ENCODE measurements around the gene KIAA1328. TPM values are rescaled to one million over a fixed set of nuclear protein-coding genes. Genes with fewer than 3 reads are reported as not detected.
"Not testable (repeated sequence)": the region's sequence is repeated elsewhere in the genome, so short reads cannot be mapped to it uniquely, and the experiment has no call there.

KIAA1328 gene
- total and polyA plus RNA-seq, 4 donors = 2.8 to 48.1 (median 7.0) TPM

DNA sequence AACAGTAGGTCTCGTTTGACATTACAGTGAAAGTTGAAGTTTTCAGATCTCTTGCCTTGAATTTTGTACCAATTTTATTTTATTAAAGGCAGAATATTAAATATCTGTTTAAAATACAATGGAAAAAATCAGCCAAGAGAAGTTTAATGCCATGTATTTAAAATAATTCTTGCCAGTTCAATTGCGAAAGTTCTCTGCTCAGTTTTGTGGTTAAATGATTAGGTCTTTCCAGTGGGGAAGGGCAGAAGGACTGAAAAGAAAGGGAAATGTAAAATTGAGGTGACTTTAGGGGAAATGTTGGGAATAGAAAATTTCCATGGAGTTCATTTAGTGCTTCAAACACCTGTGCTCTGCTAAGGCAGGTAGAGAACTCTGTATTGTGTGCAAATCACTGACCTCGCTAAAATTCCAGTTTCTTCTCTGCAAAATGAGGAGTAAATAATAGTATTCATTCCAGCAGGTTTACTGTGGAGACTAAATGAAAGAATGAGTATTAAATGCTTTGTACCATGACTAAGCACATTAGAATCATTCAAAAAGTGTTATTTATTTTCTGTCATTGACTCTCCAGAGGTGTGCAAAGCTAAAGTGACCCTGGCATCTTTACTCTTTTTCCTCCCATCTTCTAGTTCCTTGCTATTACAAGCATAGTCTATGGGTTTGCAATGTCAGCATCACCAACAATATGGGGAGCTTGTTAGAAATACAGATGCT lies 74.4 kb downstream of the KIAA1328 start:
- Histone ChIP-seq H3K9me3 (ENCODE audit: control insufficient read depth in 4 of 4, insufficient read depth in 3 of 4, low read length in 3 of 4) (peaks cover 0 to 2% (median under 1%) of the 10 kb centered on the region in 4 donors), H3K9ac (ENCODE audit: insufficient read depth in 1 of 2, low read length in 2 of 2) (no peak overlapping the region), H3K36me3 (ENCODE audit: control insufficient read depth in 4 of 4, insufficient read depth in 4 of 4, low read length in 4 of 4) (peaks cover 0 to 7% (median 0%) of the 10 kb centered on the region in 4 donors), H3K27ac (ENCODE audit: low read depth in 1 of 2, low read length in 1 of 2) (no peak overlapping the region), H3K27me3 (ENCODE audit: control insufficient read depth in 3 of 3, insufficient read depth in 3 of 3, low read length in 2 of 3) (no peaks in the 10 kb centered on the region), H3K4me1 (ENCODE audit: control insufficient read depth in 5 of 5, insufficient read depth in 5 of 5, low read length in 5 of 5) (peaks cover 0 to 2% (median 0%) of the 10 kb centered on the region in 5 donors), H3K4me3 (no peak overlapping the region)
- ATAC-seq (ENCODE audit: insufficient read depth, low FRiP score) (no peak), DNase-seq (no peak)
- TF ChIP-seq, protein P1, sequence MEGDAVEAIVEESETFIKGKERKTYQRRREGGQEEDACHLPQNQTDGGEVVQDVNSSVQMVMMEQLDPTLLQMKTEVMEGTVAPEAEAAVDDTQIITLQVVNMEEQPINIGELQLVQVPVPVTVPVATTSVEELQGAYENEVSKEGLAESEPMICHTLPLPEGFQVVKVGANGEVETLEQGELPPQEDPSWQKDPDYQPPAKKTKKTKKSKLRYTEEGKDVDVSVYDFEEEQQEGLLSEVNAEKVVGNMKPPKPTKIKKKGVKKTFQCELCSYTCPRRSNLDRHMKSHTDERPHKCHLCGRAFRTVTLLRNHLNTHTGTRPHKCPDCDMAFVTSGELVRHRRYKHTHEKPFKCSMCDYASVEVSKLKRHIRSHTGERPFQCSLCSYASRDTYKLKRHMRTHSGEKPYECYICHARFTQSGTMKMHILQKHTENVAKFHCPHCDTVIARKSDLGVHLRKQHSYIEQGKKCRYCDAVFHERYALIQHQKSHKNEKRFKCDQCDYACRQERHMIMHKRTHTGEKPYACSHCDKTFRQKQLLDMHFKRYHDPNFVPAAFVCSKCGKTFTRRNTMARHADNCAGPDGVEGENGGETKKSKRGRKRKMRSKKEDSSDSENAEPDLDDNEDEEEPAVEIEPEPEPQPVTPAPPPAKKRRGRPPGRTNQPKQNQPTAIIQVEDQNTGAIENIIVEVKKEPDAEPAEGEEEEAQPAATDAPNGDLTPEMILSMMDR (IDR thresholded peaks at IDR 0.05; ENCODE audit: control extremely low read depth, extremely low read depth) = no peak
- WGBS, 2 donors = 72 to 95% methylated on average over 3 of the region's 3 CpGs

DNA sequence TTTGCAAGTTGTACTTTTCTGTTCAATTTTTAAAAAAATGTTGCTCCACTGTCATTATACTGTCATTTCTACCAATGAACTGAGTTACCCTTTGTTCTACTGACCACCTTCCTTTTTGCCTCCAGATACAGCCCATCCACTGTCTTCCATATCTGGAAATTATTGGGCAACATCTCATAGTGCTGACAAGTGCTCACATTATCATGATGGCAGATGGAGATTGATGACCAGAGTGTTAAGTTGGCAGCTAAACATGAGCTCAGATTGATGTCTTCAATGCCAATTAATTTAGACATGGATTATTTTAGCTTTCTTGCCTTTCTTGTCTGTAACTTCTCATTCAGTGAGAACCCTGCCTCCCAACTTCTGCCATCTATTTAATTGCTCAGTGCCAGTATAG lies 76.6 kb downstream of the KIAA1328 start:
- peaks cover 0 to 2% (median 0%) of the 10 kb centered on the region in 5 donors for H3K4me1 ChIP-seq (ENCODE audit: control insufficient read depth in 5 of 5, insufficient read depth in 5 of 5, low read length in 5 of 5)
- H3K27ac ChIP-seq (ENCODE audit: low read depth in 1 of 2, low read length in 1 of 2) = no peak overlapping the region
- no peak for DNase-seq
- H3K27me3 ChIP-seq (ENCODE audit: control insufficient read depth in 3 of 3, insufficient read depth in 3 of 3, low read length in 2 of 3) = no peaks in the 10 kb centered on the region
- H3K36me3 ChIP-seq (ENCODE audit: control insufficient read depth in 4 of 4, insufficient read depth in 4 of 4, low read length in 4 of 4) = peaks cover 0 to 7% (median 0%) of the 10 kb centered on the region in 4 donors
- H3K9ac ChIP-seq (ENCODE audit: insufficient read depth in 1 of 2, low read length in 2 of 2) = no peak overlapping the region
- H3K4me3 ChIP-seq = no peak overlapping the region
- TF ChIP-seq, protein P1 (IDR thresholded peaks at IDR 0.05; ENCODE audit: control extremely low read depth, extremely low read depth) = no peak
- H3K9me3 ChIP-seq (ENCODE audit: control insufficient read depth in 4 of 4, insufficient read depth in 3 of 4, low read length in 3 of 4) = no peaks in the 10 kb centered on the region
- no peak for ATAC-seq (ENCODE audit: insufficient read depth, low FRiP score)

DNA sequence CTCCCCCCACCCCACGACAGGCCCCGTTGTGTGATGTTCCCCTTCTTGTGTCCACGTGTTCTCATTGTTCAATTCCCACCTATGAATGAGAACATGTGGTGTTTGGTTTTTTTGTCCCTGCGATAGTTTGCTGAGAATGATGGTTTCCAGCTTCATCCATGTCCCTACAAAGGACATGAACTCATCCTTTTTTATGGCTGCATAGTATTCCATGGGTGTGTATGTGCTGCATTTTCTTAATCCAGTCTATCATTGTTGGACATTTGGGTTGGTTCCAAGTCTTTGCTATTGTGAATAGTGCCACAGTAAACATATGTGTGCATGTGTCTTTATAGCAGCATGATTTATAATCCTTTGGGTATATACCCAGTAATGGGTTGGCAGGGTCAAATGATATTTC lies 80.4 kb downstream of the KIAA1328 start:
- WGBS, 2 donors = 96 to 99% methylated on average over 4 of the region's 4 CpGs
- not testable (repeated sequence) for H3K27ac ChIP-seq (ENCODE audit: low read depth in 1 of 2, low read length in 1 of 2); DNase-seq; H3K4me1 ChIP-seq (ENCODE audit: control insufficient read depth in 5 of 5, insufficient read depth in 5 of 5, low read length in 5 of 5); H3K36me3 ChIP-seq (ENCODE audit: control insufficient read depth in 4 of 4, insufficient read depth in 4 of 4, low read length in 4 of 4); H3K9me3 ChIP-seq (ENCODE audit: control insufficient read depth in 4 of 4, insufficient read depth in 3 of 4, low read length in 3 of 4); H3K27me3 ChIP-seq (ENCODE audit: control insufficient read depth in 3 of 3, insufficient read depth in 3 of 3, low read length in 2 of 3); ATAC-seq (ENCODE audit: insufficient read depth, low FRiP score); H3K4me3 ChIP-seq; H3K9ac ChIP-seq (ENCODE audit: insufficient read depth in 1 of 2, low read length in 2 of 2)

DNA sequence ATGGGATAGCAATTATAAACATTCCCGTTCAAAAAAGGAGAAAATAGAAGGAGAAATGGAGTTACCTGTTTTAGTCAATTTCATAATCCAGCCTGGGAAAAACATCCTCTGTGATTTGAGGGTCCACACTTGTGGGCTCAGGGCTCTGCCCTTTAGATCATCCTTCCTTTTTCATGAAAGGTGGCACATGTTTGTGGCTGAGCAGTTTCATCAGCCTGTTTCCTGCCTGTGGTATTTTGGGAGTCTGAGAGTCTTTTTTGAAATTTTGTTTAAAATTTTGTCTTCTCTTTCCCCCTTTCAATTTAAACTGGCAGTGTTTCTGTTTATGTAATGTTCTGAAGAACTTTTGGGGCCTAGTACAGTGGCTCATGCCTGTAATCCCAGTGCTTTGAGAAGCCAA lies 84.0 kb downstream of the KIAA1328 start:
- H3K27ac ChIP-seq (ENCODE audit: low read depth in 1 of 2, low read length in 1 of 2) = no peak overlapping the region
- WGBS, 2 donors = 22 to 62% methylated on average over 1 of the region's 1 CpG
- H3K4me1 ChIP-seq (ENCODE audit: control insufficient read depth in 5 of 5, insufficient read depth in 5 of 5, low read length in 5 of 5) = no peaks in the 10 kb centered on the region
- no peak overlapping the region for H3K9ac ChIP-seq (ENCODE audit: insufficient read depth in 1 of 2, low read length in 2 of 2)
- TF ChIP-seq, protein P1 (IDR thresholded peaks at IDR 0.05; ENCODE audit: control extremely low read depth, extremely low read depth) = no peak
- peaks cover 0 to 5% (median 0%) of the 10 kb centered on the region in 4 donors for H3K36me3 ChIP-seq (ENCODE audit: control insufficient read depth in 4 of 4, insufficient read depth in 4 of 4, low read length in 4 of 4)
- no peak overlapping the region for H3K4me3 ChIP-seq
- DNase-seq (no peak), ATAC-seq (ENCODE audit: insufficient read depth, low FRiP score) (no peak)
- H3K9me3 ChIP-seq (ENCODE audit: control insufficient read depth in 4 of 4, insufficient read depth in 3 of 4, low read length in 3 of 4) = no peaks in the 10 kb centered on the region
- H3K27me3 ChIP-seq (ENCODE audit: control insufficient read depth in 3 of 3, insufficient read depth in 3 of 3, low read length in 2 of 3) = no peaks in the 10 kb centered on the region
